GM12891 (cell line): ENCODE data around the gene LRRC71.

Experiments
- DNase-seq: peaks from one replicate; pipeline ENCODE4 v3.0.0; 2011; ENCODE audit warnings: low spot score; ENCODE audit not compliant: insufficient read length
- FAIRE-seq: peaks from 2 replicates; lab custom pipeline; 2011; peaks lifted over from hg19 to GRCh38; lab: Jason Lieb, UNC
- PAX5 ChIP-seq: IDR thresholded peaks from 2 replicates; pipeline ENCODE4 v1.6.1; 2011; ENCODE audit warnings: low read length, moderate library complexity, mild to moderate bottlenecking; ENCODE audit not compliant: insufficient read depth, severe bottlenecking
- POLR2A ChIP-seq: IDR thresholded peaks from 2 replicates; pipeline ENCODE4 v1.6.1; 2011; ENCODE audit warnings: low read depth, low read length, control low read depth
- POLR2AphosphoS5 ChIP-seq: IDR thresholded peaks from 2 replicates; pipeline ENCODE4 v1.6.1; 2011; ENCODE audit warnings: low read depth, low read length, control low read depth
- POU2F2 ChIP-seq: IDR thresholded peaks from 2 replicates; pipeline ENCODE4 v1.6.1; 2011; ENCODE audit warnings: low read depth, mild to moderate bottlenecking, control low read depth, low read length, moderate library complexity
- SPI1 ChIP-seq: IDR thresholded peaks from 2 replicates; pipeline ENCODE4 v1.6.1; 2011; ENCODE audit warnings: low read depth, low read length, control low read depth
- TAF1 ChIP-seq: IDR thresholded peaks from 2 replicates; pipeline ENCODE4 v1.6.1; 2011; ENCODE audit warnings: low read depth, low read length, control low read depth

LRRC71 gene

DNA sequence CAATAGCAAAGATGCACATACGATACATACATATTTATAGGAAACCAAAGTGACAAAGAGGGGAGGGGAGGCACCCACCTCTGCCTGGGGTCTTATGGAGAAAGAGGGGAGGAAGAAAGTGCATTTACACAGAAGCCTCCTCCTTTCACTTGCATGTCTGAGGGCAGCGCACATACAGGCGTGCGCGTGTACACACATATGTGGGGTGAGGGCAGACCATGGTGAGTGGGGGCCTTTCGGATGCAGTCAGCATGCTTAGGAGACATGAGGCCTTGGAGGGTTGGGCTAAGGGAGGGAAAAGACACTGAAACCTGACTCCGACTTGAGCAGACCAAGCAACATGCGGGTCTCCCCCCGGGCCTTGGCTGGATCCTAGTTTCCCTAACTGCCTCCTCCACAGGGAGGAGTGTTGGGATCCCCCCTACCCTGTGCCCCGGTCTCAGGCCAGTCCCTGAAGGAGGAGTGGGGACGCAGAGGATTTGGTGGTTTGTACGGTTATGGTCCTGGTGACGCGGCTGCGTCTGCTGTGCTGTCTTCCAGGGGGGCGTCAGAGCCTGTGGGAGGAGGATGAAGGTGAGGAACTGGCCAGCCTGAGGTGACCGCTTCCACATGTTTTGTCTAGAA lies 15.2 kb downstream of the LRRC71 start:
- TF ChIP-seq SPI1 (no peak), POU2F2 (no peak), PAX5 (no peak), TAF1 (no peak)
- no peak for DNase-seq
- FAIRE-seq: no peak

DNA sequence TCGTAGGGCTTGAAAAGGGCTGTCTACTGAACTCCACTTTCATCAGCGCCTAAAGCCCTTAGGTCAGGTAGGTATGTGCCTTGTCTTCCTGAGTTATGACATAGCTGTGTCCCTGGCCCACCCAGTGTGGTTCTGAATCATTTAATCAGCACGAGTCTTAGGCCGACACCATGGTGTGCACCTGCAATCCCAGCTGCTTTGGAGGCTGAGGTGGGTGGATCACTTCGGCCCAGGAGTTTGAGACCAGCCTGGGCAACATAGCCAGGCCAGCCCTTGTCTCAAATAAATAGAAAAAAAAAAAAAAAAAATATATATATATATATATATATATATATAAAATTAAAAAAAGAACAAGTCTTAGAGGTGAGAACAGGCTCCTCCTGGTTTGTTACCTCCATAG lies 15.8 kb downstream of the LRRC71 start:
- TF ChIP-seq POU2F2 (no peak), POLR2A (no peak), PAX5 (no peak), POLR2AphosphoS5 (no peak), SPI1 (no peak), TAF1 (no peak)
- no peak for FAIRE-seq
- DNase-seq: no peak

DNA sequence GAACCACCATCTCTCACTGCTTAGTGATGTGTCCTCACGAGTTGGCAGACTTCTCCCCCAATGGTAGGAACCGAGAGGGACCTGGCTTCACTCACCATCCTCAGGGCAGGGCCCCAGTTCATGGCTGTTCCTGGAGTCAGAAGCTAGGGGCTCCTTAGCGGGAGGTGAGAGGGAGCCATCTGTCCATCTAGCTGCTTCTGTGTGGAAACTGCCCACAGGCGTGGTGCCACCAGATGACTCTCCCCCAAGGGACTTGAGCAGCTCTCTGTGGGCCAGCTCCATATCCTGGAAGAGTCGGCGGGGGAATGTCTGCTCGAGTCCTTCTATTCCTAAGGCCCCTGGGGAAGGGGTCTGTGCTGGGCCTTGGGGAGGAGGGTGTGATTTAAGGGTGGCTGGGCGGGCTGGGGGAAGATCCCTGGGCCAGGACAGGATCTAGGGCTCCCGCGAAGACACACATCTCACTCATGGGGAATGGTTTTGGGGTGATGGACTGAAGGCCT lies 16.3 kb downstream of the LRRC71 start:
- DNase-seq: no peak
- FAIRE-seq: no peak
- TF ChIP-seq POU2F2: no peak
- no peak for TF ChIP-seq POLR2AphosphoS5
- no peak for TF ChIP-seq SPI1
- no peak for TF ChIP-seq POLR2A
- TF ChIP-seq PAX5: no peak
- no peak for TF ChIP-seq TAF1

DNA sequence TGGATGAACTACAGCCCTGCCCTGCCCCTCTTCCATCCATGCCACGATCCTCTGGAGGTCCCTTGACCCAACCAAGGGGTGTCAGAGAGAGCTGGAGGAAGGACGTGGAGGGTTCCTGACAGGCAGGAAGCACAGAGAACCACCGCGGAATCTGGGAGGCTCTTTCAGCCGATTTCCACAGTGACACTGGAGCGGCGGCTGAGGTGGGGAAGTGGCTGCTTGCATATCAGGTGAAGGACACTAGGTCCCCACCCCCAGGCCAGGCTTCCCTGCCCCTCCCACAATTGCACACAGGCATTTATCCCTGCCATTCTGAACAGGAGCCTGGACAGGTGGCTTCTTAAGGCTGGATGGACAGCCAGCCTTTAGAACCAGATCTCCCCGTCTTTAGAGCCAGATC lies 17.5 kb downstream of the LRRC71 start:
- no peak for TF ChIP-seq TAF1
- no peak for TF ChIP-seq POLR2AphosphoS5
- TF ChIP-seq POLR2A: no peak
- TF ChIP-seq SPI1: no peak
- TF ChIP-seq POU2F2: no peak
- TF ChIP-seq PAX5: no peak
- DNase-seq: no peak
- FAIRE-seq: no peak

DNA sequence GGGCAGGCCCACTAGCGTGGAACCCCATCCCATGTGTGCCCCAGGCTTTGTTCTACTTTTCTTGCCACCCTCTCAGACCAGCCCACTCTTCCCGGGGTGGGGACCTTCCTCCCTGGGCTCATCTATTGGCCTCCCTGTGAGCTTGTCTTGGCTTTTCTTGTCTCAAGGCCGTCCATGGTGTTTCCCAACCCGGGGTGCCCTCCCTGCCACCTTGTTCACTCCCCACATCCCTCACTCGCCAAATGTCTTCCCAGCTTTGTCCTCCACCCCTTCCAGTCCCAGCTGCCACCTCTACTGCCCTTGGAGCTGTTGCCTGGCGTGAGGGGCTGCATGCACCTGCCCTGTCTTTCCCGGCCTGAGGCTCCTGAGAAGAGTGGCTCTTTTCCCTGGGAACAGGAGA lies 18.4 kb downstream of the LRRC71 start:
- no peak for DNase-seq
- TF ChIP-seq SPI1 (no peak), POLR2A (no peak), TAF1 (no peak), POLR2AphosphoS5 (no peak), POU2F2 (no peak), PAX5 (no peak)
- FAIRE-seq: no peak

DNA sequence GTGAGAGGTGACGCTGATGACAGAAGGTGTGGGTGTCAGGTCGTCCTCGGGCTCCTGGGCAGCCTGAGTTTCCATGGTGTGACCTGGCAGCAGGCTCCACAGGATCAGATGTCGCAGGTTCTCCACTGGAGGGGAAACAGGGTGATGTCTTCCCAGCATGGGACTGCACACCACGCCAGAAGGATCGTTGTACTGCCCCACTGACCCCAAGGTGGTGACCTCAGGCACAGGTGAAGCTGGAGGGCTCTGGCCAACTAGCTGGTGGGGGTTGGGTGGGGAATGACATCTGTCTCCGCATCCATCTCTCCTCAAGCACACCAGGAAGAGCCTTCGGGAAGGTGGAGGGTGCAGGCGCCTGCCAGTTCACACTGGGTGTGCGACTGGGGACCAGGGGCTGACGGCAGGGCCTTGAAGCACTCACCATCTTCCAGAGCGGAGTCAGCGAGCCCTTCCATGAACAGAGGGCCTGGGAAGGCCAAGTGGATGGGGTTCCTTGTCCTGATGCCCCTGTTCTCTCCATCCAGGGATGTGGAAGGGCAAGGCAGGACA lies 19.4 kb downstream of the LRRC71 start:
- FAIRE-seq (no peak), DNase-seq (no peak)
- TF ChIP-seq SPI1 (no peak), POU2F2 (no peak), PAX5 (no peak), TAF1 (no peak), POLR2AphosphoS5 (no peak), POLR2A (no peak)

DNA sequence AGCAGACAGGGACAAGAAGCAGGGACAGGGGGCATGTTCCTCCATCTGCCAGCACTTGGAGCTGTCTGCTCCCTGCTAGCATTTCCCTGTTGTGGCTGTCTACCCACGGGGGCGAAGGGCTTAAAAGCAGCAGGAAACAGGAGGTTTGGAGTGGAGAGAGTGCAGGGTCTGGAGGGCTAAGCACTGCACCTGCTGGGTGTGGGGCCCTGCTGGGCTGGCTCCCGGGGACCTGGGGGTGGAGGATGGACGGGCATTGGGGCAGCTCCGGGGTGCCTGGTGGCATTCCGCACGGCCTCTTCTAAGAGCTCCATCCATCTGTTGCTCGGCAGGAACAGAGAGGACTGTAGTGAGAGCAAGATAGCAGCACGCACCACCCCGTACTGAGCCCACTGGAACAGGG lies 21.2 kb downstream of the LRRC71 start:
- TF ChIP-seq PAX5 (no peak), POU2F2 (no peak), POLR2AphosphoS5 (no peak), TAF1 (no peak), POLR2A (no peak), SPI1 (no peak)
- DNase-seq: no peak
- no peak for FAIRE-seq

DNA sequence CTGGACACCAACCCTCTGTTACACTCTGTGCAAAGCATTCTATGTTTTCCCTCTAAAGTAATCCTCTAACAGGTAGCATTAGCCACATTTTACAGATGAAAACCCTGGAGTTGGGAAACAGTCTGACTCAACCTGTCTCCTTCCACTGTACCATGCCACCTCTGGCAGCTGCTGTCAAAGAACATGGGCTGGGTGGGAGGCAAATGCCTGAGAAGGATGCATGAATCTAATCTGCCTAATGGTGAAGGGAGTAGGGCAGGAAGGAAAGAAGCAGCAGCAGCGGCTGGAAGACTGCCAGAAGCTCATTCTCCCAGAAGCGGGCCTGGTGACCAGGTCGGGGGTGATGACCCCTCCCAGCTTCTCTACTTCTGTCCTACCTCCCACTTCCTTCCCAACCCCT lies 21.7 kb downstream of the LRRC71 start:
- DNase-seq (no peak), FAIRE-seq (no peak)
- no peak for TF ChIP-seq PAX5
- TF ChIP-seq POLR2A: no peak
- TF ChIP-seq SPI1: no peak
- TF ChIP-seq POU2F2: no peak
- TF ChIP-seq POLR2AphosphoS5: no peak
- no peak for TF ChIP-seq TAF1

DNA sequence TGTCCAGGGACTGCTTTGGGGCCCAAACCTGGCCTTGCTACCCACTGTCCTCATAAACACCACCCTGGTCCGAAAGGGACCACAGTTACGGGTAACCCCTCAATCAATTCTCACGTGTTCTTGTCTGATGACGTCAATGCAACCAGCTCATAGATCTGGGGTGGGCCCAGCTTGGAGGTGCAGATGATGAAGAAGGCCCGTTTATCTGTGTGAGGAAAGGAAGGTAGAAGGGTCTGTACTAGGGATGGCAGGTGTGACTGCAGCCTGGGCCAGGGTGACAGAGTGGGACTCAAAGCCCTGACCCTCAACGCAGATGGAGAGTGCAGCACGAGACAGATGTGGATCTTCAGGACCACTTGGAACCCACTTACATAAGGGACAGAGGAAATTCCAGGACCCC lies 22.1 kb downstream of the LRRC71 start:
- DNase-seq: no peak
- no peak for FAIRE-seq
- TF ChIP-seq POLR2A (no peak), POLR2AphosphoS5 (no peak), POU2F2 (no peak), PAX5 (no peak), SPI1 (no peak), TAF1 (no peak)
